ENCODE measurements around the gene RIPPLY1. TPM values are rescaled to one million over a fixed set of nuclear protein-coding genes. Genes with fewer than 3 reads are reported as not detected.
"Not testable (repeated sequence)": the region's sequence is repeated elsewhere in the genome, so short reads cannot be mapped to it uniquely, and the experiment has no call there.

Gene RIPPLY1
- total RNA-seq, 3 donors from 2014 or later = 0.66 TPM; not detected in 2

- TF ChIP-seq POLR2AphosphoS5 (IDR thresholded peaks at IDR 0.05) (no peak), POLR2A (IDR thresholded peaks at IDR 0.05) (no peak), CTCF (IDR thresholded peaks at IDR 0.05) (no peak)
- no peaks in the 10 kb centered on the region for H3K4me1 ChIP-seq
- intact Hi-C loops (cut with DNase I; ENCODE audit: low total_unique reads) = no loop called here
- H3K36me3 ChIP-seq = no peaks in the 10 kb centered on the region
- H3K9me3 ChIP-seq = peaks cover 0 to 5% of the 10 kb centered on the region in 2 donors
- H3K4me3 ChIP-seq = no peak overlapping the region
- peaks cover 0 to 71% of the 10 kb centered on the region in 2 donors for H3K27me3 ChIP-seq
- DNase-seq (ENCODE audit: low spot score in 2 of 2) = no peak
- H3K27ac ChIP-seq = no peak overlapping the region
Measured at GRCh38 chrX:106891762-106892460, 11.2 kb downstream of the RIPPLY1 start.

- Histone ChIP-seq H3K4me3 (no peak overlapping the region), H3K36me3 (no peaks in the 10 kb centered on the region), H3K27me3 (peaks cover 0 to 48% of the 10 kb centered on the region in 2 donors), H3K9me3 (peaks cover 0 to 5% of the 10 kb centered on the region in 2 donors), H3K4me1 (no peaks in the 10 kb centered on the region), H3K27ac (no peak overlapping the region)
- TF ChIP-seq POLR2A (IDR thresholded peaks at IDR 0.05) (no peak), CTCF (IDR thresholded peaks at IDR 0.05) (no peak), POLR2AphosphoS5 (IDR thresholded peaks at IDR 0.05) (no peak)
- no peak for DNase-seq (ENCODE audit: low spot score in 2 of 2)
- intact Hi-C loops (cut with DNase I; ENCODE audit: low total_unique reads) = no loop called here
Measured at GRCh38 chrX:106889468-106889867, 13.7 kb downstream of the RIPPLY1 start.

- H3K4me1 ChIP-seq = no peaks in the 10 kb centered on the region
- H3K4me3 ChIP-seq = no peak overlapping the region
- DNase-seq (ENCODE audit: low spot score in 2 of 2) = no peak
- TF ChIP-seq POLR2A (IDR thresholded peaks at IDR 0.05) = no peak
- TF ChIP-seq POLR2AphosphoS5 (IDR thresholded peaks at IDR 0.05) = no peak
- intact Hi-C loops (cut with DNase I; ENCODE audit: low total_unique reads) = no loop called here
- H3K36me3 ChIP-seq = no peaks in the 10 kb centered on the region
- no peak overlapping the region for H3K27ac ChIP-seq
- peaks cover 0 to 8% of the 10 kb centered on the region in 2 donors for H3K9me3 ChIP-seq
- H3K27me3 ChIP-seq = peaks cover 0 to 52% of the 10 kb centered on the region in 2 donors
Measured at GRCh38 chrX:106875151-106875550, 28.0 kb downstream of the RIPPLY1 start.

GRCh38 chrX:106874075-106874474, 29.1 kb downstream of the RIPPLY1 start:
- peaks cover 0 to 1% of the 10 kb centered on the region in 2 donors for H3K9me3 ChIP-seq
- intact Hi-C loops (cut with DNase I; ENCODE audit: low total_unique reads) = no loop called here
- no peaks in the 10 kb centered on the region for H3K36me3 ChIP-seq
- TF ChIP-seq CTCF (IDR thresholded peaks at IDR 0.05) (peak in 2 of 3 donors; percentile 36 to 42), POLR2AphosphoS5 (IDR thresholded peaks at IDR 0.05) (no peak)
- no peak overlapping the region for H3K27ac ChIP-seq
- no peak for DNase-seq (ENCODE audit: low spot score in 2 of 2)
- H3K4me3 ChIP-seq = no peak overlapping the region
- peaks cover 0 to 47% of the 10 kb centered on the region in 2 donors for H3K27me3 ChIP-seq
- H3K4me1 ChIP-seq = no peaks in the 10 kb centered on the region

GRCh38 chrX:106872796-106873195, 30.3 kb downstream of the RIPPLY1 start:
- H3K4me3 ChIP-seq; intact Hi-C loops (cut with DNase I; ENCODE audit: low total_unique reads); H3K4me1 ChIP-seq; H3K27ac ChIP-seq; DNase-seq (ENCODE audit: low spot score in 2 of 2); H3K9me3 ChIP-seq; H3K36me3 ChIP-seq: not testable (repeated sequence)
- H3K27me3 ChIP-seq = peaks cover 0 to 34% of the 10 kb centered on the region in 2 donors

GRCh38 chrX:106863697-106864096, 39.4 kb downstream of the RIPPLY1 start:
- TF ChIP-seq POLR2A (IDR thresholded peaks at IDR 0.05) (no peak), POLR2AphosphoS5 (IDR thresholded peaks at IDR 0.05) (no peak), CTCF (IDR thresholded peaks at IDR 0.05) (no peak)

More at GRCh38 chrX:106863697-106864096, 39.4 kb downstream of the RIPPLY1 start:
- Histone ChIP-seq H3K4me1 (no peaks in the 10 kb centered on the region), H3K27me3 (peaks cover 0 to 18% of the 10 kb centered on the region in 2 donors), H3K4me3 (no peak overlapping the region), H3K9me3 (peaks cover 3 to 11% of the 10 kb centered on the region in 2 donors), H3K27ac (no peak overlapping the region), H3K36me3 (no peaks in the 10 kb centered on the region)
- intact Hi-C loops (cut with DNase I; ENCODE audit: low total_unique reads) = no loop called here
- DNase-seq (ENCODE audit: low spot score in 2 of 2) = no peak
